HG03565 (cell line): ENCODE results near the gene CBX2.

Experiments used
- ATAC-seq: cut with Tn5 transposase; IDR thresholded peaks from one replicate; pipeline ENCODE4 v1.9.1; 2021; ENCODE audit warnings: mild to moderate bottlenecking, moderate library complexity; ENCODE audit not compliant: unreplicated experiment

CBX2 gene

DNA sequence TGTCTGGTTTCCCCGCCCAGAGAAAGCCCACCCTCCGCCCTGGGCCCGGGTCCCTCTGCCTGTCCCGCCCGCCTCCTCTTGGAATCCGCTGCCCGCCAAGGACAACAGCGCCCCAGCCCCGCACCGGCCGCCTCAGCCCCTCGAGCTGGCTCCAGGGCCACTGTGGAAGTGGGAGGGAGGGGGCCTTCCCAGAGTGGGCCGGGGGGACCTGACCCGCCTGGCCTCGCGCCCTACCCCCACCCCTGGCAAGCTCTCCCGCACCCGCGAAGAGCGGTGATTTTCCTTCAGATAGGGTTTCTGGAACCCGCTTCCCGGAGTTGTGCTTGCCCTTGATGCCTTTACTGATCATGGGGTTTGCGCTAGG lies 21.2 kb downstream of the CBX2 start:
- ATAC-seq = no peak

DNA sequence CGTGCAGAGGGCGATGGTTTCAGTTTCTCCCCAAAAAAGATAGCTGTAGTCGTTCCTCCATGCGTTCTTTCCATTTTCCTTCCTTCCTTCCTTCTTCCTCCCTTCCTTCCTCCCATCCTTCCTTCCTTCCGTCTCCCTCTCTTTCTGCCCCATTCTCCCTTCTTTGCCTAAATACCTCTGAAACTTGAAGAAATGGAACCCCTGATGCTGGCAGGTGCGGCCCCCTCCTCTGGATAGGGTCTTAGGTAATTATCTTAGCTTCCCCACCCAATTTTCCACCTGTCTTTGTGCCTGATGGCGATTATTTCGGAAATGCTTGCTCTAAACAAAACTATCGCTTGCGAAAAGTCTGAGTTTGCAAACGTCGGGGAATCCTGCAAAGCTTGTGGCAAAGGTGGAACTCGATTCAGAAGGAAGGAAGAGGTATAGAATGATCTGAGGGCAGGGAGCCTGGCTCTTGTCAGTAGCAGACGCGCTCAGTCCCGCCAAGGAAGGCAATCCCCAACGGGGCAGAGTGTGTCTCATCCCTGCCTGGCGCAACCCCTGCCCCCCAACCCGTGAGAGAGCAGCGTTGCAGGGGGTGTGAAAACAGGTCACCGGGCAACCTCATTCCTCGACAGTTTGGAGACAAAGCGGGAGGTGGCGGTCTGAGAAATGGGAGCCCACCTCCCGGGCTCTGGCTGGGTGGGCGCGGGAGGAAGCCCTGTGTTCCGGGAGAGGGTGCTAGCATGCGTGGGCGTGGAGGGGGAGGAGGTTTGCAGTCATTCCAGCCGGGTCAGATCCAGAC lies 21.8 kb downstream of the CBX2 start:
- no peak for ATAC-seq

DNA sequence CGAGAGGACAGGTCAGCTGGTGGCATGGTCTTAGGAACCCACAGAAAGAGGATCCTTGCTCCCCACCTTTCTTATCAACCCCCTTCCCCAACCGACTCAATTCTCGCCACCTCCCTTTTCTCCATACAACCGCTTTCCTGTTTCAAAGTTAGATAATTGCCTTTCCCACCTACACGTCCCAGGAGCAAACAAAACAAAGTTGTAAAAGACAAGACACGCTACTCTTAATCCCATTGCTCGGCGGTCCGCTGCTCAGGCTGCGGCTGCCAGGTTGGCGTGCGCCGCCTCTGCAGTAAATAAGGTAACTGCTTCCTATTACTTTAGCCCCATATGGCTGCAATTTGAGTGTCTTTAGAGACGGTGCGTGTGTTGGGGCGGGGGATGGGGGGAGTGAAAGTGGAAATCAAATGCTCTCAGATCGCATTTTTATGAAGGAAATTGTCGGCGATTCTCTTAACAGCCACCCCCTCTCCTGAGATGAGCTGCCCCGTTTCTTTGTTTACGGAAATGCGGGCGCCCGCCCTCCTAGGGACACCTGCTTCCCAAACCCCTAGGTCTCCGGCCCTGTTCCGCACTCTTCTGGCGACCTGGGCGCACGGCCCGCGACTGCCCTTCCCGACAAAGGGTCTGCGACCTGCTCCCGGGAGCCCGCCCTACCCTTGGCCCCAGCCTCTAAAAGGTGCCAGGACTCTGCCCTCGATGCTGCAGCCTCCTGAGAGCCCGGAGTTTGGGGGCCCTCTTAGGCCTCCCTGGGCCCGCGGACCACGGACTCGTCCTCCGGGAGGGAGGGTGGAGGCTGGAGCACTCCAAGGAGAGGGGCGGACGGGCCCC lies 22.6 kb downstream of the CBX2 start:
- ATAC-seq = no peak

DNA sequence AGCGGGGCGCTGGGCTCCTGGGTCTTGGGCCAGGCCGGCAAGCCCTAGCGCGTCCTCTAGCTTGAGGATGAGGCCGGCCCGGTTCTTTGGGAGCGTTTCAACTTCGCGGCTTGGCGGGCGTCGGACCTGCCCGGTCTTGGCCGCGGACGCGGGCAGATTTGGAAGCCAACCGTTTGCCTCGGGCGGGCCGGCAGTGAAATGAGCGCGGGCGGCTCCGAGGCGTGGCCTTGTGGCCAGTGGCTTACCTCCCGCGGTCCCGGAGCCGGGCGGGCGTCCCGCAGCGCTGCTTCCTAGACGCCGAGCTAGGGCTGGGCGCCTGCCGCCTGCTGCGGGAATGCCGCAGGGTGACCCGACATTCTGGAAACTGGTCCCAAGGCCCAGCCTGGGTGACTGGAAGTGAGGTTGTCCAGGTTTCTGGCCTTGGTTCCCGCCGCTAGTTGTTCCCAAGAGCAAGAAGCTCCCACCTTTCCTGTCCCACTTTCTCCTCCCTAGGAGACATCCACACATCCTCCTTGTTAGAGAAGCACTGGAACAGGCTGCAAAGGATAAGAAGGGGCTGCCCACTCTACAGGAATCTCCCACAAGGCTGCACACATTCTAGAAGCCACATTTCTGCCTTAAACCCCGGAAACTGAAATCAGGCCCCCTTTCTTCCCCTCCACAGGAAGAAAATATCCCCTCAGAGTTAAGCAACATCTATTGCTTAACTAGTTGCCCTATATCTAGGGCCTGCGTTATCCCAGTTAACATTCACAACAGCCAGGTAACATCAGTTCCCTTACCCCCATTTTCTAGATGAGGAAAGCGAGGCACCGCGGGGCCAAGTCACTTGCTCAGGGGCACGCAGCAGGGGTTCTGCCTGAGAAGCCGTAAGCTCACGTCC lies 23.4 kb downstream of the CBX2 start:
- ATAC-seq = no peak

DNA sequence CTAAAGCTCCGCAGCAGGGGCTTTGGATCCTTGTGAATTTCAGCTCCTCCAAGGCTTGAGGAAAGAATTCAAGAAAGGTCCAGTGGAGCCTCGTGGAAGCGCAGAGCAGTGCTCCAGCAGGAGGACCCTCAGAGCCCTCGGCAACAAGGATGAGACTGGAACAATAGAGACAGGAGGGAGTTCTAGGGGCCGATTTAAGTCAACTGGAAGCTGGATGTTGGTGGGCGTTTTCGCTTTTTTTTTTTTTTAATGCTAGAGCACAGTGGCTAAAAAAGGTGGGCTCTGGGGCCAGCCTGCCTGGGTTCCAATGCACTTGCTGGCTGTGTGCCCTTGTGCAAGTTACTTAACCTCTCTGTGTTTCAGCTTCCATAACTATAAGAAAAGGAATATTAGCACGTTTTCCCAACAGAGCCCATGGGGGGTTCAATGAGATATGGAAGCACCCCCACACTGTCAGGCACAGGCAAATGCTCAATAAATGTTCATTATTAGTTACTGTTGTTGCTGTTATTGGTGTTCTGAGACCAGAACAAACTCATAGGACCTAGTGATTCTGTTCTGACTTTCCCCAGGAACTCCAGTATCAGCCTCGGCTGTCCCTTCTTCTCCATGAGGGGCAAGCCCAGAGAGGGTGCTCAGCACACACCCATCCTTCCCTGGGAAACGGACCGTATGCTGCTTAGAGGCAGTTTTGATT lies 24.2 kb downstream of the CBX2 start:
- ATAC-seq = no peak

DNA sequence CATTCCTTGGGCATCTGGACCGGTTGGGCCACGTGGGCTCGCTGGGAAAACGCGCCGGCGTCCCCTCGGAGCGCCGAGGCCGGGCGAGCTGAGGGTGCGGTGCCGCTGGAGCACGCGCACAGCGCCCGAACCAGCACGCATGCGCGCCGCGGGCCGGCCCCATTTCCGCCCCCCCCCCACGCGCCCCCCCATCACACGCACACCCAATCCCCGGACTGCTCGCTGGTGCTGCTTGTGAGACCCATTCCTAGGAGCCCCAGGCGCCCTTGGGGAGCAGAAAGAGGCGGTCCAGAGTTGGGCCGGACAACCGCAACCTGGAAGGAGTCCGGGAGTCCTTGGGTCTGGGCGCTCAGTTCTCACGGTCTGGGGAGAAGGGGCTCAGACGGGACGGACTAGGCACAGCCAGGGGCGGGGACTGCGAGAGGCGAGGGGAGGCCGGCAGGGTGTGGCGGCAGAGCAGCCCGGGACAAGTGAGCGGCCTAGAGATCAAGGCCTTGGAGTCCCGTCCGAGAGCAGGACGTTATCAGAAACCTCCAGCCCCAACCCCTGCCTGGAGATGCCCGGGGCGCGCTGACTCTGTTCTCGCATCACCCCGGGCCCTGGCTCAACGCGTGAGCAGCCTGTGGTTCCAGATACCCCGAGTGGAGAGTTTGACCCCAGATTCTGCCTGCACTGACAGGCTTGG lies 24.9 kb downstream of the CBX2 start:
- no peak for ATAC-seq

DNA sequence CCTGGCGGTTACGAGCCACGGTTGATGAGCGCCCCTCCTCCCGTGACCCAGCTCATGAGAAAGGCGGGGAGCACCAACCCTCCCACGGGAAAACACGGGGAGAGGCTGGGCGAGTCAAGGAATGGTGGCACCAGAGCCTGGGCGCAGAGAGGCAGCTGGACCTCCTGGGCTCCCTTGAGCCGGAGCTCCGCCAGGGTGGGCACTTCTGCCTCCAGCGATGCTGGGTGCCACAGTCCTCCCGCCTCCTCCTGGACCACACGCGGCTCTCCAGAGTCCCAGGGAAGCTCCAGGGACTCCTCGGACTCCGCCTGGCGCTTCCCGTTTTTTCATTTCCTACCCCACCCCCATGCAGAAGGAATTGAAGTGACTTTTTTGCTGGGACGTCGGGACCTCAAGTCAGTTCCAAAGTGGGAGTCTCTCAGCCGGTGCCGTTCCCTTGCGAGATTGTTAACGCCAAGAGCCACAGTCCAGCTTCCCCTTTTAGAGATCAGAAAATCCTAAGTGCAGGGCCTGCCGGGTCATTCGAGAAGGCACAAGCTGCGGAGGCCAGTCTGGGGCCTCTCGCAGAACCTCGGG lies 25.6 kb downstream of the CBX2 start:
- ATAC-seq = no peak

DNA sequence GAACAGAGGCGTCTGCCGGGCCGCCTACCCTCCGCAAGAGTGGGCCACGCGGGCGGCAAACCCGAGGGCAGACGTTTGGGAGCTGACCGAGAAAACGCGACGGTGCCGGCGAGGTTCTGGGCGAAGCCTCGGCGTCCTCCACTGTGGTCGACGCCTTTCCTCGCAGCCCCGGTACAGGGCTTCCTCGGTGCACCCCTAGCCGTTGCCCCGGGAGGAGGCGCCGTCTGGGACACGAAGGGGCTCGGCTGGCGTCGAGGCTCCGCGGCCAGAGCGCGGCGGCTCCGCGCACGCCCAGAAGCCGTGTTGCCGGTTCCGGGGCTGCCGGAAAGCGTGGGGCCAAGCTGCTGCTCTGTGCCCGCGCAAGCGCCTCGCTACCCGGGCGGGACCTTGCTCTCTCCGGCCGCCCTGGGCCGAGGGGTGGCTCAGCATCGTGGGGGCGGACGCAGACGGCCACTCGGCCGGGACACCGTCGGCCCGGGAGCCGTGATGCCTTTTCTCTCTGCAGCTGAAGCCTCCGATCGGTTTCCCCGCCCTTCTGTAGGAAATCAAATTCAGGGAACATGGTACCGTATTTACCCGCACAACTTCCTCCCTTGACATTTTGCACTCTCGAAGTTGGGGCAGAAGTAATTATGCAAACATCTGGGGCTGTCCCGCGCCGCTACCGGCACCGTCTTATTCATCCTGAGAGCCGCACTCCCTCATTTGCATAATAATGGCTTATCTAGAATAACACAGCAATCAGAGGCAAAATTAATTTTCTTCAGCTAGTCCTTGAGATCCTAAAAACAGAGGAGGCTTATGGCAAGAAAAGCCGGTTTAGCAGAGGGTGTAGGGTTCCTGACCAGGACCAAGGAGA lies 26.3 kb downstream of the CBX2 start:
- ATAC-seq = peak; percentile 54

DNA sequence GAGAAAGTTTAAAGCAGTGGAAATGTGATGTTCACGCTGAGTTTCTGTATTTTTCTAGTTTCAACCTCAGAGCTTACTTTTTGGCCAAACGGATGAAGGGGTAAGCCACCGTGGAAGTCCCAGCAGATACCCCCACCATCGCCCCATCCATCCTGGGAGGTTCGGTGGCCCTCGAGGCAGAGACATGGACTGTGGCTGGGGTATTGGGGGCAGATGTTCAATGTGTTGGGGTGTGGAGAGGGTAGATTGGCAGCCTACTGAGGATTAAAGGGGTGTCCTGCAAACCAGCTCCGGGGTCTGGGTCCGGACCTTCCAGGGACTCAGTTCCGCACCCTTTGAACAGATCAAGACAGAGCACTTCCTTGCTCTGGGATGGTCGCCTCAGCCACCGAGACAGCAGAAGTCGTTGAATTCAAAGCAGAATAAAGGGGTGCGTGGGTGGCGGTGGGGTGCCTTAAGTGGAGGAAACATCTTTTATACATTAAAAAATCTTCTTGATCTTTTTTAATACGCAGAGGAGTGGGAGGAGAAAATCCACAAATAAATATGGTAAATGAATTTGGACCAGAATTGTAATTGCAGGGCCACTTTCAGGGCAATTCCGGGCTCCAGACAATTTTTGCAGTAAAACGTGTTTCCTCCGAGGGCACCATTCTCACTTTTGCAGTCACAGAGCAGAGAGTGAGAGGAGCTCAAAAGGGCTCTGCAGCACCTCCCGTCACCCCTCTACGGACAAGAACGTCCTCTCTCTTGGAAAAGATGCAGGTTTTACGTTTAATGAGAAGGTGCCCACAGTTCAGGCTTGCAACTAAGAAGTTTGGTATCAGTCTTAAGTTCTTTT lies 27.1 kb downstream of the CBX2 start:
- no peak for ATAC-seq

DNA sequence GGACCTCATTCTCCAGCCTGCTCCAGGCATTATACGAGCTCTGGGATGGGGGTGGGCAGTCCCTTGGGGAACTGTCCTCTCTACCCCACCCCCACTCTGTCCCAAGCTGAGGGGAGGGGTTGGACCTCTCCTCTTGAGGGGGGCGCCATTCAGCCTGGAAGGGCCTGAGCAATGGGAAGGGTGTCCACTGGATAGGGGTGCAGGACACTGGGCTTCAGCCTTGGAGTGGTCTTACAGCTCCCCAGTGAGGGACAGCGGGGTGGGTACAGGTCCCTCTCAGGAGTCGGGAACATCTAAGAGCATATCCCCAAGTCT lies 28.5 kb downstream of the CBX2 start:
- ATAC-seq = no peak

DNA sequence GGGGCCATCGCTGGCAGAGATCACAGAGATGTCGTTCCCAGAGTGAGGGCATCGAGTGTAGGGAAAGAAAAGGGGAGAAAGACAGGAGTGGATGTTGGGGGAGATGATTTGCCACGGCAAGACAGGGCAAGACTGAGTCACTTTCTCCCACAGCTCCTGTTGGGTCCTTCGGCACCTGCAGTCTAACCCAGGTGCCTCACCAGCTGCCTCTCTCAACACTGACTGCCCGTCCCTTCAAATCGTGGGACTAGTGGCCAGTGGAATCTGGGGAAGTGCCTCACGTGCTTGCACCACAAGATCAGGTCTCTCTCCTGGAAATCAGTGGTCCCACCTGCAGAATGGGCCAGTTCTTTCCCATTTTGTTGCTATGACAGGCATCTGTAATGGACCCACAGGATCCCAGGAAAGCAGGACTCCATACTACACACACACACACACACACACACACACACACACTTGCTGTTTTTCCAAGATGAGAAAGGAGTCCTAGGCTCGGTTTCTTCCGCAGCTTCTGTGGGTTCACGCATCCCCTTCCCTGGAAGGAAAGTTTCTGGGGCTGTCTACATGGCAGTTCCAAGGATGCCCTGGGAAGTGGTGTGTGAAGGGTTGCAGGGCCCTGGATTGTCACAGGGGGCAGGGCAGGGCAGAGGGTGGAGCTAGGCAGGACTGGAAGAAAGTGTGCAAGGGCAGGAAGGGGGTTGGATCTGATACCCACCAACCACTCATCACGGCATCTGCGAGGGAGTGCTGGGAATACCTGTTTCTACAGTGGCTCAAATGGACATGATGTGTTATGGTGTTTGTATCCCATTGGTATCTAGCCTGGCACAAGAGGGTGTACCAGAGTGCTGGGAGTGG lies 29.1 kb downstream of the CBX2 start:
- no peak for ATAC-seq

DNA sequence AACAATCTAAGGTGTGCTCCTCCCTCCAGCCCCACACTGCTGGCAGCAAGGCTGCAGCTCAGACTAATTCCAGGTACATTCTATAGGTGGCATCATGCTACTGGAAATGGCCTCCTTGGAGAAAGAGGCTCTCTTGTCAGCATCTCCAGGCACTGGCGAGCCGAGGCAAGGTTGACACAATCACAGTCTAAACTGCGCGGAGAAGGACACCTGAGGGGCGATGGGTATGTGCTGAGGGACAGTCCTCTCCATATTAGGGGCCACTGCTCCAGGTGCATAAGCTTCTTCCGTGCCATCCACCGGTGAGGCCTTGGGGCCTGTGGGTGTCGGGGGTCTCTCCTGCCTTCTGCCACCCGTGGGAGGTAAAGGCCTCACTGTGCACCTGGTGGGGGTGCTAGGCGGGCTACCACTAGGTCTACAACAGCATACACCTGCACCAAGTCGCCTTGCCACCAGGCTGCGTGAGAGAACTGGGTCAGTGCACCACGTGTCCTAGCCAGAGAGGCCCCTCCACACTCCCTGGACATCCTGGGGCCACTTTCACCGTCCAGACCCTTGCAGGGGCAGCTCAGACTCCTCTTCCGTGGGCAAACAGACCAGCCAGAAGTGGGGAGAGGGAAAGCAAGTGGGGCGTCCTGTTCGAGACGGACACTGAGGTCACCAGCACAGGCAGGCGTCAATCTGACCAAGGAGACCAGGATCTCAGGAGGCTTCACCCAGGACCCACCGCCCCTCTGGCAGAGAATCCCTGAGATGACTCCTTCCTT lies 31.0 kb downstream of the CBX2 start:
- ATAC-seq = no peak

DNA sequence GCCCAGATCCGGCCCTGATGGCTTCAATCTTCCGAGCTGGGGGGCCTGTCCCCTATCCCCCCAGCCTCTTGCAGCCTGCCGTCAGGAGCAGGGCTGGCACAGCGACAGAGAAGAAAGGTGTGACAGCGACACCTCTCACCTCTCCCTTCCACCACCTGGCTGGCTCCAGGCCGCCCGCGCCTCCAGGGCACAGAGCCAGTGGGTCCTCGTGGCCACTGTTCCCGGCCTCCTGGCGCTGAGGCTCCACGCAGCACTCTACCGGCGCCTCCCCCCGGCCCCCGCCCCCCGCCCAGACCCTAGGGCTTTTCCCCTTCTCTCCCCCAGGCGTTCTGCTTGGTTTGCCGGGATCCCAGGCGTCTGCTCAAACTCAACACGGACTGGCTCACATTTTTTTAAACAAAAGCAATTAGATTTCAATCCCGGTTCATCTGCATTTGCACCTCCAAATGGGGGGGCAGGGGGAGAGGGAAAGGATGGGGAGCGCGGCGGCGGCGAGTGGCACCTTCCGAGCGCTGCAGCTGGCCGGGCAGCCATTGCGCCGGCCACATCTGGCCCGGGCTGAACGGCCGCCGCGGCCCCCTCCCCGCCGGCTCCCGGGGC lies 31.7 kb downstream of the CBX2 start:
- ATAC-seq = no peak

DNA sequence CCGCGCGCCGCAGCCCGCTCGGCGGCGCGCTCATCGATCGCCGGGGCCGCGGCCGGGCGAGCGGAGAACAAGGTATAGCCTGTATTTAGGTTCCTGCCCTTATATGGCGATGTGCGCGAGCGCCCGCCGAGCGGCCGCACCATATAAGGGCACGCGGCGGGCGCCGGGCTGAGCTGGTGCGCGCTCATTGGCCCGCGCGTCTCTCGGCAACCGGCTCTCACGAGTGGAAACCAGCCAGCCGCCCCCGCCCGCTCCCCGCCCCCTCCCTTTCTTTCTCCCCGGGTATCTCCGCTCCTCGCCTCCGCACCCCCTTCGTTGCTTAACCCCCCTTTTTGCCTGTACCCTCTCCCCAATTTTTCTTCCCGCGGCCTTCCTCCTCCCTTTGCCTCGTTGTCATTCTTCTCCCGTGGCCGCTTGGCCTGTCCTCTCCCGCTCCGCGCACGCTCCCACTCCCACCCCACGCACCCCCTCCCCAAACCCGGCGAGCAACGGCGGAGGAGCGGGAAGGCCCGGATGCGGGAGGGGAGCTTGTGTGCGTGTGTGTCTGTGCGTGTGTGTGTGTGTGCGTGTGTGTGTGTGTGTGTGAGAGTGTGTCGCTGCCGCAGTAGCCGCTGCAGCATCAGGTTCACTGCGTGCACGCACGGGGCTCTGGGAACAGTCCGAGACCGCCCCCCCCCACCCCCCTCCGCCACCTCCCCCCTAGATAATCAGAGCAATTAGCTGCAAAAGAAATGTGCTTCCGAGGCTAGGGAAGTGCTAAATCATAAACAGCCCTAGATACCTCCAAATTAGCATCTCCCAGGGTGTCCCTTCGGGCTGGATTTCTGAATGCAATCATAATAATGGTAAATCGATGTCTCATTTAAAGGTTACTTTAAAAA lies 32.4 kb downstream of the CBX2 start:
- peak; percentile 86 for ATAC-seq
